ENCODE measurements around the gene KLHL26.

Gene KLHL26

GRCh38 chr19:18696023-18696422 is 59.2 kb downstream of the KLHL26 start:
- FAIRE-seq, result no peak

GRCh38 chr19:18697680-18698079 is 60.9 kb downstream of the KLHL26 start:
- no peak for FAIRE-seq

- no peak for FAIRE-seq
Observed at GRCh38 chr19:18698321-18699167, 61.7 kb downstream of the KLHL26 start.

GRCh38 chr19:18699403-18700054 is 62.7 kb downstream of the KLHL26 start:
- FAIRE-seq, result no peak

GRCh38 chr19:18700501-18701249 is 63.8 kb downstream of the KLHL26 start:
- FAIRE-seq, result no peak

GRCh38 chr19:18701250-18701608 is 64.4 kb downstream of the KLHL26 start:
- FAIRE-seq, result no peak

GRCh38 chr19:18704054-18704453 is 67.2 kb downstream of the KLHL26 start:
- FAIRE-seq, result no peak

- no peak for FAIRE-seq
Observed at GRCh38 chr19:18704971-18705370, 68.1 kb downstream of the KLHL26 start.

GRCh38 chr19:18708452-18709231 is 71.8 kb downstream of the KLHL26 start:
- FAIRE-seq, result no peak

- no peak for FAIRE-seq
Observed at GRCh38 chr19:18709546-18709945, 72.7 kb downstream of the KLHL26 start.

GRCh38 chr19:18710186-18710585 is 73.4 kb downstream of the KLHL26 start:
- no peak for FAIRE-seq

GRCh38 chr19:18710996-18711751 is 74.3 kb downstream of the KLHL26 start:
- no peak for FAIRE-seq

GRCh38 chr19:18711893-18712292 is 75.1 kb downstream of the KLHL26 start:
- no peak for FAIRE-seq

GRCh38 chr19:18712981-18713380 is 76.2 kb downstream of the KLHL26 start:
- FAIRE-seq, result no peak

GRCh38 chr19:18713550-18714117 is 76.8 kb downstream of the KLHL26 start:
- no peak for FAIRE-seq

GRCh38 chr19:18715416-18715815 is 78.6 kb downstream of the KLHL26 start:
- FAIRE-seq, result no peak

GRCh38 chr19:18716857-18717256 is 80.0 kb downstream of the KLHL26 start:
- no peak for FAIRE-seq

- FAIRE-seq, result no peak
Observed at GRCh38 chr19:18717601-18718000, 80.8 kb downstream of the KLHL26 start.

- no peak for FAIRE-seq
Observed at GRCh38 chr19:18718015-18718526, 81.2 kb downstream of the KLHL26 start.

GRCh38 chr19:18718846-18719458 is 82.1 kb downstream of the KLHL26 start:
- no peak for FAIRE-seq

GRCh38 chr19:18719541-18719940 is 82.7 kb downstream of the KLHL26 start:
- no peak for FAIRE-seq

Measured in islet of Langerhans (tissue), 1 donor.